ENCODE data around the gene PAX1.

- no peak for TF ChIP-seq CTCF (IDR thresholded peaks at IDR 0.05; ENCODE audit: low read depth, low read length, missing input control)
- no peak for TF ChIP-seq RAD21 (IDR thresholded peaks at IDR 0.05)
- no peak for TF ChIP-seq REST (IDR thresholded peaks at IDR 0.05)
- no peak for TF ChIP-seq HNF4G (IDR thresholded peaks at IDR 0.05)
- TF ChIP-seq YY1 (IDR thresholded peaks at IDR 0.05) = no peak
- TF ChIP-seq RXRA (IDR thresholded peaks at IDR 0.05) = no peak
- no peak for TF ChIP-seq GABPA (IDR thresholded peaks at IDR 0.05 in 1 of 2, conservative IDR thresholded peaks at IDR 0.05 in 1 of 2)
- TF ChIP-seq EGR1 (IDR thresholded peaks at IDR 0.05; ENCODE audit: low read depth in 2 of 2) = no peak
- no peak for TF ChIP-seq JUND (IDR thresholded peaks at IDR 0.05)
Observed at GRCh38 chr20:21725892-21726291, 20.4 kb downstream of the PAX1 start.

Measured in liver (tissue), 3 donors.